HepG2 (cell line): Measurements from ENCODE around the gene CASP6. TPM values are rescaled to one million over a fixed set of nuclear protein-coding genes. Genes with fewer than 3 reads are reported as not detected.

Experiments used
- ARNT2 ChIP-seq: sonication (generic); formaldehyde crosslinking; IDR thresholded peaks from 2 replicates; pipeline ENCODE4 v1.8.0; 2022; ENCODE audit warnings: mild to moderate bottlenecking, low read depth, missing genetic modification reagents, moderate library complexity
- CHCHD3 ChIP-seq: sonication (generic); formaldehyde crosslinking; IDR thresholded peaks from 2 replicates; pipeline ENCODE4 v1.8.0; 2022; ENCODE audit warnings: mild to moderate bottlenecking, missing genetic modification reagents, moderate library complexity
- EEA1 ChIP-seq: sonication (generic); formaldehyde crosslinking; IDR thresholded peaks from 2 replicates; pipeline ENCODE4 v1.5.1; 2020; ENCODE audit warnings: mild to moderate bottlenecking, missing genetic modification reagents, borderline replicate concordance
- HOXA5 ChIP-seq: sonication (generic); formaldehyde crosslinking; IDR thresholded peaks from 2 replicates; pipeline ENCODE4 v1.4.0; 2020; ENCODE audit warnings: missing genetic modification reagents
- POLR2A ChIP-seq, 2 experiments: IDR thresholded peaks; 2 replicates each; pipeline ENCODE4 v1.6.1; 2011; ENCODE audit warnings: low read depth in 2 of 2, low read length in 2 of 2, mild to moderate bottlenecking in 1 of 2, moderate library complexity in 1 of 2; ENCODE audit not compliant: insufficient read depth in 1 of 2
- POLR2G ChIP-seq: fragments of 200-400 bp; formaldehyde crosslinking; IDR thresholded peaks from 2 replicates; pipeline ENCODE4 v1.6.1; 2018; ENCODE audit warnings: mild to moderate bottlenecking, low read depth, low read length, moderate library complexity
- TOPORS ChIP-seq: sonication (generic); formaldehyde crosslinking; IDR thresholded peaks from 2 replicates; pipeline ENCODE4 v1.8.0; 2023; ENCODE audit warnings: mild to moderate bottlenecking, missing genetic modification reagents
- ZIK1 ChIP-seq: sonication (generic); formaldehyde crosslinking; IDR thresholded peaks from 2 replicates; pipeline ENCODE4 v1.5.0; 2020; ENCODE audit warnings: mild to moderate bottlenecking, low read depth, missing genetic modification reagents, borderline replicate concordance
- ZNF253 ChIP-seq: sonication (generic); formaldehyde crosslinking; IDR thresholded peaks from 2 replicates; pipeline ENCODE4 v1.8.0; 2022; ENCODE audit warnings: mild to moderate bottlenecking, missing genetic modification reagents, borderline replicate concordance
- ZNF558 ChIP-seq: sonication (generic); formaldehyde crosslinking; IDR thresholded peaks from 2 replicates; pipeline ENCODE4 v1.9.0; 2022; ENCODE audit warnings: mild to moderate bottlenecking, missing genetic modification reagents, borderline replicate concordance
- polyA plus RNA-seq, 8 experiments: library from polyadenylated mRNA; depleted of rRNA in 3 of 8; stranded (reverse) in 7 of 8; unstranded in 1 of 8; fragments of >200 nt; fragmentation: Illumina TruSeq in 4 of 8; extraction: Trizol in 4 of 8; gene quantifications; 2 replicates each; pipeline versions ENCODE4 v1.2.1 to v1.2.3, GENCODE V29; 2011 to 2016; ENCODE audit warnings: low read depth in 4 of 8, missing spikeins in 1 of 8, mixed read lengths in 1 of 8; ENCODE audit not compliant: insufficient read depth in 1 of 8
- total RNA-seq, 5 experiments: library from RNA; depleted of rRNA; stranded (reverse); fragments of >200 nt; fragmentation: Illumina TruSeq; extraction: Trizol; gene quantifications; 2 replicates each; pipeline ENCODE4 v1.2.3, GENCODE V29; 2016; ENCODE audit warnings: low read depth in 1 of 5
- TF ChIP-seq, protein P1 (sequence below): sonication (generic); formaldehyde crosslinking; IDR thresholded peaks from 2 replicates; pipeline ENCODE4 v1.4.0; 2020; ENCODE audit warnings: mild to moderate bottlenecking, missing genetic modification reagents
- TF ChIP-seq, protein P2 (sequence below): IDR thresholded peaks from 2 replicates; pipeline ENCODE4 v1.6.1; 2016; ENCODE audit warnings: mild to moderate bottlenecking, missing biosample characterization, missing genetic modification reagents
- TF ChIP-seq, protein P3 (sequence below): sonication (generic); formaldehyde crosslinking; conservative IDR thresholded peaks from 2 replicates; pipeline ENCODE4 v1.8.0; 2022; ENCODE audit warnings: missing genetic modification reagents
- TF ChIP-seq, protein P4 (sequence below): IDR thresholded peaks from 2 replicates; pipeline ENCODE4 v1.6.1; 2016
- TF ChIP-seq, protein P5 (sequence below): fragments of 450-650 bp; IDR thresholded peaks from 2 replicates; pipeline ENCODE4 v1.6.1; 2017; ENCODE audit warnings: mild to moderate bottlenecking

The CASP6 gene
- total and polyA plus RNA-seq, 2 of the 13 experiments (the other 11 are each of a cell fraction or from before 2014, with no cell fraction given): 19.7 to 34.6 TPM

DNA sequence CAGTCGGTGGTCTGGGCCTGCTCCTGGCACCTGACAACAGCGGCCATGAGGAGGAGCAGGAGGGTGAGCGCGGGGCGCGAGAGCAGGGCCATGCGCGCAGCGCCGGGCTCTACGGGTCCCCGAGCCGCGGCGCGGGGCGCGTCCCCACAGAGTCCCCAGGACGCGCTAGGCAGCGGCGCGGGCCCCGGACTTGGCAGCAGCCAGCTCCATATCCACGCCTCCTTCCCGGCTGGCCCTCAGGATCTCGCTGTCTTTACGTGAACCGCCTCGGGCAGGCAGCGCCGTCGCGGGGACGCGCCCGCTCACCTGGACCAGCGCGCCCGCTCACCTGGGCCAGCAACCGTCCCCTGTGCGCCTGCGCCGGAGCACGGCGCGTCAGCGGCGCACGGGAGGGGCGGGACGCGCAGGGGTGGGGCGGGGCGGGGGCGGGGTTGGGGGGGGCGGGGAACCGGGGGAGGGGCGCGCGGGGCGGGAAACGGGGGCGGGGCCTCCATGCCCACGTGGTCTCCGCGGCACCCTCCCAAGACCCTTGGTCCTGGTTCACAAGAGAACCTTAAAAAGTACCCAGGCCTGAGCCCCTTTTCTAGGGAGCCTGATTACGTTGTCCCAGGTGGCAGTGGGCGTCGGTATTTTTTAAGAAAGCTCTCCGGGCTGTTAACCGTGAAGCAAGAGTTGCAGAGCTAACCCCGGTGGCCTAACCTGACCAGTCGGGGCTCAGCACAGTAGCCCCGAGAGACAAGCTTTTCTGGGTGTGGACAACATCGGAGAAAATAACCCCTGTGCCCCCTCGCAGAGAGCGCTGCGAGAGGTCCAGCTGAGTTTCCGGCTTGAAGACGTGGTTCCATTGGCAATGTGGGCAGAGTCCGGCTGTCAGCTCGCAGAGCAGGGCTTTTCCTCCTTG is 26.7 kb upstream of the CASP6 start, which contains the start of gene PLA2G12A (continued):
- TF ChIP-seq, protein P1, sequence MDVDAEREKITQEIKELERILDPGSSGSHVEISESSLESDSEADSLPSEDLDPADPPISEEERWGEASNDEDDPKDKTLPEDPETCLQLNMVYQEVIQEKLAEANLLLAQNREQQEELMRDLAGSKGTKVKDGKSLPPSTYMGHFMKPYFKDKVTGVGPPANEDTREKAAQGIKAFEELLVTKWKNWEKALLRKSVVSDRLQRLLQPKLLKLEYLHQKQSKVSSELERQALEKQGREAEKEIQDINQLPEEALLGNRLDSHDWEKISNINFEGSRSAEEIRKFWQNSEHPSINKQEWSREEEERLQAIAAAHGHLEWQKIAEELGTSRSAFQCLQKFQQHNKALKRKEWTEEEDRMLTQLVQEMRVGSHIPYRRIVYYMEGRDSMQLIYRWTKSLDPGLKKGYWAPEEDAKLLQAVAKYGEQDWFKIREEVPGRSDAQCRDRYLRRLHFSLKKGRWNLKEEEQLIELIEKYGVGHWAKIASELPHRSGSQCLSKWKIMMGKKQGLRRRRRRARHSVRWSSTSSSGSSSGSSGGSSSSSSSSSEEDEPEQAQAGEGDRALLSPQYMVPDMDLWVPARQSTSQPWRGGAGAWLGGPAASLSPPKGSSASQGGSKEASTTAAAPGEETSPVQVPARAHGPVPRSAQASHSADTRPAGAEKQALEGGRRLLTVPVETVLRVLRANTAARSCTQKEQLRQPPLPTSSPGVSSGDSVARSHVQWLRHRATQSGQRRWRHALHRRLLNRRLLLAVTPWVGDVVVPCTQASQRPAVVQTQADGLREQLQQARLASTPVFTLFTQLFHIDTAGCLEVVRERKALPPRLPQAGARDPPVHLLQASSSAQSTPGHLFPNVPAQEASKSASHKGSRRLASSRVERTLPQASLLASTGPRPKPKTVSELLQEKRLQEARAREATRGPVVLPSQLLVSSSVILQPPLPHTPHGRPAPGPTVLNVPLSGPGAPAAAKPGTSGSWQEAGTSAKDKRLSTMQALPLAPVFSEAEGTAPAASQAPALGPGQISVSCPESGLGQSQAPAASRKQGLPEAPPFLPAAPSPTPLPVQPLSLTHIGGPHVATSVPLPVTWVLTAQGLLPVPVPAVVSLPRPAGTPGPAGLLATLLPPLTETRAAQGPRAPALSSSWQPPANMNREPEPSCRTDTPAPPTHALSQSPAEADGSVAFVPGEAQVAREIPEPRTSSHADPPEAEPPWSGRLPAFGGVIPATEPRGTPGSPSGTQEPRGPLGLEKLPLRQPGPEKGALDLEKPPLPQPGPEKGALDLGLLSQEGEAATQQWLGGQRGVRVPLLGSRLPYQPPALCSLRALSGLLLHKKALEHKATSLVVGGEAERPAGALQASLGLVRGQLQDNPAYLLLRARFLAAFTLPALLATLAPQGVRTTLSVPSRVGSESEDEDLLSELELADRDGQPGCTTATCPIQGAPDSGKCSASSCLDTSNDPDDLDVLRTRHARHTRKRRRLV (CRISPR knock-in tag): no peak
- TF ChIP-seq, protein P2, sequence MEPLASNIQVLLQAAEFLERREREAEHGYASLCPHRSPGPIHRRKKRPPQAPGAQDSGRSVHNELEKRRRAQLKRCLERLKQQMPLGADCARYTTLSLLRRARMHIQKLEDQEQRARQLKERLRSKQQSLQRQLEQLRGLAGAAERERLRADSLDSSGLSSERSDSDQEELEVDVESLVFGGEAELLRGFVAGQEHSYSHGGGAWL: peak; percentile 80; the same call in 1 of the 2 replicates
- TF ChIP-seq, protein P3, sequence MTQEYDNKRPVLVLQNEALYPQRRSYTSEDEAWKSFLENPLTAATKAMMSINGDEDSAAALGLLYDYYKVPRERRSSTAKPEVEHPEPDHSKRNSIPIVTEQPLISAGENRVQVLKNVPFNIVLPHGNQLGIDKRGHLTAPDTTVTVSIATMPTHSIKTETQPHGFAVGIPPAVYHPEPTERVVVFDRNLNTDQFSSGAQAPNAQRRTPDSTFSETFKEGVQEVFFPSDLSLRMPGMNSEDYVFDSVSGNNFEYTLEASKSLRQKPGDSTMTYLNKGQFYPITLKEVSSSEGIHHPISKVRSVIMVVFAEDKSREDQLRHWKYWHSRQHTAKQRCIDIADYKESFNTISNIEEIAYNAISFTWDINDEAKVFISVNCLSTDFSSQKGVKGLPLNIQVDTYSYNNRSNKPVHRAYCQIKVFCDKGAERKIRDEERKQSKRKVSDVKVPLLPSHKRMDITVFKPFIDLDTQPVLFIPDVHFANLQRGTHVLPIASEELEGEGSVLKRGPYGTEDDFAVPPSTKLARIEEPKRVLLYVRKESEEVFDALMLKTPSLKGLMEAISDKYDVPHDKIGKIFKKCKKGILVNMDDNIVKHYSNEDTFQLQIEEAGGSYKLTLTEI (CRISPR knock-in tag): no peak
- TF ChIP-seq ZIK1 (CRISPR knock-in tag): peak; percentile 55; the same call in 1 of the 2 replicates
- TF ChIP-seq CHCHD3 (CRISPR knock-in tag): no peak; the same call in 1 of the 2 replicates
- TF ChIP-seq TOPORS (CRISPR knock-in tag): peak; percentile 93
- peak; percentile 41; the same call in 1 of the 2 replicates for TF ChIP-seq EEA1 (CRISPR knock-in tag)
- TF ChIP-seq ZNF253: peak; percentile 73; the same call in 1 of the 2 replicates
- TF ChIP-seq ZNF558 (CRISPR knock-in tag): peak; percentile 67; the same call in 1 of the 2 replicates
- TF ChIP-seq, protein P4, sequence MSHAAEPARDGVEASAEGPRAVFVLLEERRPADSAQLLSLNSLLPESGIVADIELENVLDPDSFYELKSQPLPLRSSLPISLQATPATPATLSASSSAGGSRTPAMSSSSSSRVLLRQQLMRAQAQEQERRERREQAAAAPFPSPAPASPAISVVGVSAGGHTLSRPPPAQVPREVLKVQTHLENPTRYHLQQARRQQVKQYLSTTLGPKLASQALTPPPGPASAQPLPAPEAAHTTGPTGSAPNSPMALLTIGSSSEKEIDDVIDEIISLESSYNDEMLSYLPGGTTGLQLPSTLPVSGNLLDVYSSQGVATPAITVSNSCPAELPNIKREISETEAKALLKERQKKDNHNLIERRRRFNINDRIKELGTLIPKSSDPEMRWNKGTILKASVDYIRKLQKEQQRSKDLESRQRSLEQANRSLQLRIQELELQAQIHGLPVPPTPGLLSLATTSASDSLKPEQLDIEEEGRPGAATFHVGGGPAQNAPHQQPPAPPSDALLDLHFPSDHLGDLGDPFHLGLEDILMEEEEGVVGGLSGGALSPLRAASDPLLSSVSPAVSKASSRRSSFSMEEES (CRISPR knock-in tag): no peak
- peak; percentile 89 for TF ChIP-seq POLR2G
- peak; percentile 45 to 79; a peak in 2 of 4 replicates for TF ChIP-seq POLR2A (IDR thresholded peaks at IDR 0.05; ENCODE audit: insufficient read depth in 1 of 2, low read depth in 2 of 2, low read length in 2 of 2)
- peak; percentile 68; the same call in 1 of the 2 replicates for TF ChIP-seq HOXA5 (CRISPR knock-in tag)
- TF ChIP-seq, protein P5, sequence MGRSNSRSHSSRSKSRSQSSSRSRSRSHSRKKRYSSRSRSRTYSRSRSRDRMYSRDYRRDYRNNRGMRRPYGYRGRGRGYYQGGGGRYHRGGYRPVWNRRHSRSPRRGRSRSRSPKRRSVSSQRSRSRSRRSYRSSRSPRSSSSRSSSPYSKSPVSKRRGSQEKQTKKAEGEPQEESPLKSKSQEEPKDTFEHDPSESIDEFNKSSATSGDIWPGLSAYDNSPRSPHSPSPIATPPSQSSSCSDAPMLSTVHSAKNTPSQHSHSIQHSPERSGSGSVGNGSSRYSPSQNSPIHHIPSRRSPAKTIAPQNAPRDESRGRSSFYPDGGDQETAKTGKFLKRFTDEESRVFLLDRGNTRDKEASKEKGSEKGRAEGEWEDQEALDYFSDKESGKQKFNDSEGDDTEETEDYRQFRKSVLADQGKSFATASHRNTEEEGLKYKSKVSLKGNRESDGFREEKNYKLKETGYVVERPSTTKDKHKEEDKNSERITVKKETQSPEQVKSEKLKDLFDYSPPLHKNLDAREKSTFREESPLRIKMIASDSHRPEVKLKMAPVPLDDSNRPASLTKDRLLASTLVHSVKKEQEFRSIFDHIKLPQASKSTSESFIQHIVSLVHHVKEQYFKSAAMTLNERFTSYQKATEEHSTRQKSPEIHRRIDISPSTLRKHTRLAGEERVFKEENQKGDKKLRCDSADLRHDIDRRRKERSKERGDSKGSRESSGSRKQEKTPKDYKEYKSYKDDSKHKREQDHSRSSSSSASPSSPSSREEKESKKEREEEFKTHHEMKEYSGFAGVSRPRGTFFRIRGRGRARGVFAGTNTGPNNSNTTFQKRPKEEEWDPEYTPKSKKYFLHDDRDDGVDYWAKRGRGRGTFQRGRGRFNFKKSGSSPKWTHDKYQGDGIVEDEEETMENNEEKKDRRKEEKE: no peak
- no peak for TF ChIP-seq ARNT2
